ENCODE measurements around the gene TEC.

Gene TEC

GRCh38 chr4:48252313-48252712, 17.3 kb downstream of the TEC start:
- no peak overlapping the region for H3K4me3 ChIP-seq (ENCODE audit: low read depth, low read length)
- no peak for TF ChIP-seq CTCF (IDR thresholded peaks at IDR 0.05; ENCODE audit: insufficient read depth, low read length, missing control alignments)
- ChIA-PET CTCF (interaction anchor here (0.7 kb wide), 1 partner anchor 71 kb away, joined by 3 read pairs; no protein-coding TSS in a partner anchor), POLR2A (no interaction called here)
- no peak for DNase-seq (ENCODE audit: low read depth, low spot score)

GRCh38 chr4:48250980-48251379, 18.7 kb downstream of the TEC start:
- H3K4me3 ChIP-seq (ENCODE audit: low read depth, low read length) = no peak overlapping the region
- DNase-seq (ENCODE audit: low read depth, low spot score) = no peak
- ChIA-PET CTCF (interaction anchor here (1.0 kb wide), 1 partner anchor 9 kb away, joined by 3 read pairs; no protein-coding TSS in a partner anchor), POLR2A (no interaction called here)
- TF ChIP-seq CTCF (IDR thresholded peaks at IDR 0.05; ENCODE audit: insufficient read depth, low read length, missing control alignments) = no peak

DNA sequence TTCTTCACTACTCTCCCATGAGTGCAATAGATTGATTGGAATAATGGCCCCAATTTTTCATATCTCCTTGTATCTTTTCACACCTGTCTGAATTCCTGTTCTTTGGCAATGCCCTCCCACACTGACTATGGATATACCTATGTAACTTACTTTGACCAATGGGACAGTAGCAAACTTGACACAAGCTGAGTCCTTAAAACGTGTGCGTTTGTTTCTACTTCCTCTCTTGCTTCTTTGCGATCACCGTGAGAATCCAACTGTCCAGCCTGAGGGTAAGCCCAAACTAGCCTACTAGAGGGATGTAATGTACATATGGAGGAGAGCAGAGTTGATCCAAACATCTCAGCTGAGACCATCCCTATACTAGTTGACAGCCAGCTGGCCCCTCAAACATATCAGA, 19.3 kb downstream of the TEC start:
- ChIA-PET POLR2A (no interaction called here), CTCF (interaction anchor here (1.0 kb wide), 1 partner anchor 10 kb away, joined by 3 read pairs; no protein-coding TSS in a partner anchor)
- no peak for DNase-seq (ENCODE audit: low read depth, low spot score)
- no peak for TF ChIP-seq CTCF (IDR thresholded peaks at IDR 0.05; ENCODE audit: insufficient read depth, low read length, missing control alignments)
- H3K4me3 ChIP-seq (ENCODE audit: low read depth, low read length) = no peak overlapping the region

DNA sequence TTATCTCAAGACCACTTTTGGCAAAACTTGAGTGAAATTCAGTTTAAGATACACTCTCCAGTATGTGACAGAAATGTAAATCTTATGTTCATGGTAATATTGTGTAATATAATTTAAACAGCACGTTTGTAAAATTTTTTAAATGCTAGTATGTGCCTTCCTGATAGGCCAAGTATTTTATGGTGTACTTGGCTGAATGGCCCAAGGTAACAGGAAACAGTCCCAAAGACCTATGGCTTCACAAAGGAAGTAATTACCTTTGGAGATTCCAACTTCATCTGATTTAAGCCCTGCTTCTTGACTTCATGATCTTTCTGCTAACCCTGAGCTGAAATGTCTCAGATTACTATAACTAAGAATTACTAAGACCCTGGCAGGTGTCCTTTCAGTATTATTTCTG, 20.3 kb downstream of the TEC start:
- no peak for DNase-seq (ENCODE audit: low read depth, low spot score)
- POLR2A ChIA-PET = no interaction called here
- no peak for TF ChIP-seq CTCF (IDR thresholded peaks at IDR 0.05; ENCODE audit: insufficient read depth, low read length, missing control alignments)
- H3K4me3 ChIP-seq (ENCODE audit: low read depth, low read length) = no peak overlapping the region
- CTCF ChIA-PET = no interaction called here

DNA sequence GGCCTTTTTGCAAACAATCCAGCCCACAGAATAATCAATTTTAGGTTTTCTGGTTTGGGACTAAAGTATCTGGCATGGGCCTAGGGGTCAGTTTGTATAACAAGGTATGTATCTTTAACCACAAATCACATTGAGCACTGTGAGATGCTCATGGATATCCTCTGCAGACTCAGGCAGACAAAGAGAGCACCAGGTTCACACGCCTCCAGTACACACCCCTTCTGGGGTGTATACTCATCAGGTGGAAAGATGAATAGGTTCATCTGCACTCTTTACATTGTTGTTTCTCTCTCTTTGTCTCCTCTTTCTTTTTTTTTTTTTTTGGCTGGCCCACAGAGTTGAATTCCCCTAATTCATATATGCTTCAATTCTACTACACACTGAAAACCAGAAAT, 21.1 kb downstream of the TEC start:
- no peak for DNase-seq (ENCODE audit: low read depth, low spot score)
- TF ChIP-seq CTCF (IDR thresholded peaks at IDR 0.05; ENCODE audit: insufficient read depth, low read length, missing control alignments) = no peak
- ChIA-PET CTCF (no interaction called here), POLR2A (no interaction called here)
- no peak overlapping the region for H3K4me3 ChIP-seq (ENCODE audit: low read depth, low read length)

DNA sequence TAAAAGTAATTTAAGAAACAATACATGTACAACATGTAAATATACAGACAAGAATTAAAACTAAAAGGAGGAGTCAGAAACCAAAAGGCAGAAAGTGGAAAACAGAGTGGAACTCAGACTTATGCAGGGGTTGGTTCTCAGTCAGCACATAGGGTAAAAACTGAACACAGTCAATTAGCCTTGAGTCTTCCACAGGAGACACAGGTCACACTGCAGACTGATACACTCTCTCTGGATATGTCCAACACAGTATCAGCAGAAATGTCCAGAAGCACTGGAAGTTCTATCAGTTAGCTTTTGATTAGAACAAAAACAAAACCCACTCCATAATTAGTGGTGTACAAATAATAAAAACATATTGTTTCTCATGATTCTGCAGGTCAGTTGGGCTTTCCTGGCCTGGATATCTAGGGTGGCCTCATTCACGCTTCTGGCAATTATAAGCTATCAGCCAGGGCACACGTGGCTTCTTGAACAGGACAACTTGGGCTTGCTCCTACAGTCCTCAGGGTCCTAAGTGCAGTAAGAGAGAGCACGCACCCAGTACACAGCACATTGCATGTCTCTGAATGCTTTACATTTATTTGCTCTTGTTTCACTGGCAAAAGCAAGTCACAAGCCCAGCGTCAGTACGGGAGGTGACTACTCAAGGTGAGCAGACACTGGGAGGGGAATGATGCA, 21.6 kb downstream of the TEC start:
- ChIA-PET POLR2A (no interaction called here), CTCF (no interaction called here)
- no peak overlapping the region for H3K4me3 ChIP-seq (ENCODE audit: low read depth, low read length)
- TF ChIP-seq CTCF (IDR thresholded peaks at IDR 0.05; ENCODE audit: insufficient read depth, low read length, missing control alignments) = no peak
- no peak for DNase-seq (ENCODE audit: low read depth, low spot score)
